Endodermal cell (in vitro differentiated cells): ENCODE measurements around the gene PADI6. TPM values are rescaled to one million over a fixed set of nuclear protein-coding genes. Genes with fewer than 3 reads are reported as not detected.

Experiments used
- DNase-seq: peaks from one replicate; pipeline ENCODE4 v3.0.0-alpha.2; 2017
- H3K27ac ChIP-seq: 2 replicates; pipeline ENCODE4 v1.5.1; 2013; ENCODE audit warnings: mild to moderate bottlenecking, low read depth, low read length, moderate library complexity
- H3K27me3 ChIP-seq: 2 replicates; pipeline ENCODE4 v1.6.1; 2013; ENCODE audit warnings: mild to moderate bottlenecking, low read length, moderate library complexity; ENCODE audit not compliant: insufficient read depth, control insufficient read depth, poor library complexity, severe bottlenecking
- H3K36me3 ChIP-seq: 2 replicates; pipeline ENCODE4 v1.7.0; 2013; ENCODE audit warnings: mild to moderate bottlenecking, low read length, moderate library complexity; ENCODE audit not compliant: control insufficient read depth, insufficient read depth
- H3K4me1 ChIP-seq: one replicate; pipeline ENCODE4 v1.7.0; 2013; ENCODE audit warnings: low read length; ENCODE audit not compliant: control insufficient read depth, insufficient read depth
- H3K4me3 ChIP-seq: 2 replicates; pipeline ENCODE4 v1.5.1; 2013; ENCODE audit warnings: mild to moderate bottlenecking, low read length, moderate library complexity
- H3K9ac ChIP-seq: 2 replicates; pipeline ENCODE4 v1.6.1; 2013; ENCODE audit warnings: mild to moderate bottlenecking, low read length, moderate library complexity; ENCODE audit not compliant: poor library complexity, severe bottlenecking; ENCODE audit errors: extremely low read depth
- H3K9me3 ChIP-seq: 2 replicates; pipeline ENCODE4 v1.6.1; 2013; ENCODE audit warnings: mild to moderate bottlenecking, low read length, moderate library complexity; ENCODE audit not compliant: control insufficient read depth
- H3K27ac Mint-ChIP-seq: 2 replicates; pipeline ENCODE4 v1.8.0; 2020; ENCODE audit warnings: mixed read lengths
- H3K27me3 Mint-ChIP-seq: 2 replicates; pipeline ENCODE4 v1.8.0; 2021; ENCODE audit warnings: mild to moderate bottlenecking, mixed read lengths; ENCODE audit not compliant: insufficient read depth
- H3K36me3 Mint-ChIP-seq: 2 replicates; pipeline ENCODE4 v1.8.0; 2020; ENCODE audit warnings: low read depth, mixed read lengths
- H3K4me1 Mint-ChIP-seq: 2 replicates; pipeline ENCODE4 v1.8.0; 2020; ENCODE audit warnings: mixed read lengths
- H3K4me3 Mint-ChIP-seq: 2 replicates; pipeline ENCODE4 v1.8.0; 2020; ENCODE audit warnings: mild to moderate bottlenecking, moderate library complexity, mixed read lengths
- H3K9me3 Mint-ChIP-seq: 2 replicates; pipeline ENCODE4 v1.8.0; 2020; ENCODE audit warnings: mild to moderate bottlenecking, mixed read lengths
- CTCF ChIP-seq: fragments of 200-600 bp; sonication (generic); conservative IDR thresholded peaks from 2 replicates; pipeline ENCODE4 v1.5.0; 2021; ENCODE audit warnings: antibody characterized with exemption, mild to moderate bottlenecking
- WGBS, 2 experiments: methylation state at CpG; one replicate each; pipeline versions ENCODE4 v1.1.5 to v1.1.7; 2013; ENCODE audit warnings: missing lambda C conversion rate in 2 of 2, mixed read lengths in 1 of 2; ENCODE audit not compliant: insufficient coverage in 1 of 2, insufficient read length in 1 of 2; 5-methylcytosine and 5-hydroxymethylcytosine counted together
- total RNA-seq, 2 donors: library from RNA; stranded (reverse); fragmentation: NEBNext Ultra II Directional in 1 of 2; extraction: Animal tissue kit (Norgen Biotek cat#: 25700) in 1 of 2; gene quantifications; 2 replicates in 1 of 2; 3 replicates in 1 of 2; pipeline ENCODE4 v1.2.1, GENCODE V29; 2021

PADI6 gene
- total RNA-seq, 2 donors from 2014 or later, result not detected

GRCh38 chr1:17427696-17428660 lies 56.0 kb downstream of the PADI6 start:
- Mint-ChIP-seq H3K36me3 (peaks cover 85% of the 10 kb centered on the region), H3K4me3 (no peak overlapping the region), H3K4me1 (peaks cover 17% of the 10 kb centered on the region), H3K27me3 (no peaks in the 10 kb centered on the region), H3K9me3 (no peaks in the 10 kb centered on the region), H3K27ac (no peak overlapping the region)
- Histone ChIP-seq H3K9ac (no peak overlapping the region), H3K36me3 (peaks cover 87% of the 10 kb centered on the region), H3K4me1 (no peaks in the 10 kb centered on the region), H3K4me3 (no peak overlapping the region), H3K27me3 (no peaks in the 10 kb centered on the region), H3K9me3 (no peaks in the 10 kb centered on the region), H3K27ac (no peak overlapping the region)
- no peak for TF ChIP-seq CTCF
- 93% methylated on average over 18 to 21 of the region's 21 CpGs for WGBS, 2 experiments
- DNase-seq, result no peak

GRCh38 chr1:17429183-17429582 lies 57.2 kb downstream of the PADI6 start:
- Mint-ChIP-seq H3K27me3 (no peaks in the 10 kb centered on the region), H3K4me1 (peaks cover 25% of the 10 kb centered on the region), H3K4me3 (no peak overlapping the region), H3K9me3 (no peaks in the 10 kb centered on the region), H3K36me3 (peaks cover 86% of the 10 kb centered on the region), H3K27ac (peak overlapping the region; percentile 60)
- Histone ChIP-seq H3K27me3 (no peaks in the 10 kb centered on the region), H3K27ac (no peak overlapping the region), H3K4me1 (peaks cover 2% of the 10 kb centered on the region), H3K36me3 (peaks cover 87% of the 10 kb centered on the region), H3K4me3 (no peak overlapping the region), H3K9me3 (no peaks in the 10 kb centered on the region), H3K9ac (no peak overlapping the region)
- no peak for DNase-seq
- 95 to 97% methylated on average over 4 to 9 of the region's 9 CpGs for WGBS, 2 experiments
- no peak for TF ChIP-seq CTCF

- no peaks in the 10 kb centered on the region for H3K27me3 ChIP-seq
- H3K9ac ChIP-seq, result no peak overlapping the region
- WGBS, 2 experiments, result 95 to 100% methylated on average over 2 to 3 of the region's 3 CpGs
- no peaks in the 10 kb centered on the region for H3K9me3 ChIP-seq
- H3K4me1 Mint-ChIP-seq, result peaks cover 50% of the 10 kb centered on the region
- no peak overlapping the region for H3K27ac ChIP-seq
- no peak overlapping the region for H3K27ac Mint-ChIP-seq
- H3K36me3 ChIP-seq, result peaks cover 83% of the 10 kb centered on the region
- no peak overlapping the region for H3K4me3 Mint-ChIP-seq
- TF ChIP-seq CTCF, result no peak
- DNase-seq, result no peak
- H3K36me3 Mint-ChIP-seq, result peaks cover 81% of the 10 kb centered on the region
- H3K27me3 Mint-ChIP-seq, result no peaks in the 10 kb centered on the region
- no peaks in the 10 kb centered on the region for H3K9me3 Mint-ChIP-seq
- peaks cover 22% of the 10 kb centered on the region for H3K4me1 ChIP-seq
- H3K4me3 ChIP-seq, result no peak overlapping the region
Observed at GRCh38 chr1:17432412-17432811, 60.4 kb downstream of the PADI6 start.
